Epithelial cell of prostate (primary cell): ENCODE results near the gene LRRC73.
"Not testable (repeated sequence)": the region's sequence is repeated elsewhere in the genome, so short reads cannot be mapped to it uniquely, and the experiment has no call there.

ENCODE experiments used
- DNase-seq: peaks from one replicate; pipeline ENCODE4 v3.0.0-alpha.2; 2011; ENCODE audit warnings: low read depth, low spot score
- H3K27ac ChIP-seq: fragments of 450-650 bp; 2 replicates; pipeline ENCODE4 v1.5.1; 2017; ENCODE audit warnings: mild to moderate bottlenecking

The LRRC73 gene, protein sequence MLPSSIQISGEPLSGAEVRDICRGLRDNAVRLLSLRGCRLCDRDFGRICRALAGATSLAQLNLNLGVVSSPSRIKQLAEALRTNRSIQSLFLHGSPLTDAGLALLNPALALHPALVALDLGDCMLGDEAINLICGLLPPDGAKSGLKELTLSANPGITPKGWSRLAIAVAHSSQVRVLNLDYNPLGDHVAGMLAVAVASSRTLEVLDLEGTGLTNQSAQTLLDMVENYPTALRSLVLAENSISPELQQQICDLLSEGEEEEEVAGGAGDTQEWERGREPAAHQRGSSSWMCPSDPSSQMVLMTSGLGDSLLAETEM

DNA sequence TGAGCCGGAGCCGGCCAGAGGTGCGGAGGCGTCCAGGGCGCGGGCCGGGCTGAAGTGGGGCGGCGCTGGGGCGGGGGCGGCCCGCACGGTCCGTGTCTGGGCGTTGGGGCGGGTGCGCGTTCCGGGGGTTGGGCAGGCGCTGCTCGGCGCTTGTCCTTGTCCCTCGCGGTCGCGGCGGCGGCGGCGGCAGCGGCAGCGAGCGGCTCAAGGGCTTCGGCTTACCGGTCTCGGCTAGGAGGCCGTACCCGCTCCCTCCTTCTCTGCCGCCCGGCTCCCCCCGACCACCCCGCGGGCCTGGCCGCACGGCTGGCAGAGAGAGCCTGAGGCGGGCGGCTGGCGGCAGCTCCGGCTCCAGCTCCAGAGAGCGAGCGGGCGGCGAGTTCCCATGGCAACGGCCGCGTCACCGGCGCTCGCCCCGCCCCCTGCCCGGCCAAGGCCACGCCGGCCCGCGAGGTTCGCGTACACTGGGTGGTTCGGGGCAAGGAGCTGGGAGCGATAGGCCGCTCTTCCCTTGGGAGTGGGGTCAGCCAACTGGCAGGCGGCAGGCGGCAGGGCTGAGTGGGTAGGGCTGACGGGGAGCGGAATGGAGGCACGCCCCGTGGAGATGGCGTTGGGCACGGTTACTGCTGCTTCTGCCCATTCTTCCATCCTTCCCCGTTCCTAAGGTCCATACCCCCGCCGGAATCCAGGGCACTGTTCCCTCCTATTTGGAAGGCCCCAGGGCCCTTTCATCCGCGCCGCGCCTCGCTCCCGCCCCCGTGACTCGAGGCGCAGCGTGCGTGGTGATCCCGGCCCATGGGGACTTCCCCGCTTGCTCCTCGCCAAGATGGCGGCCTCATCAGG lies at the start of gene LRRC73:
Gene LRRC73 (minus strand): TSS at position 363 of the 843 bp plus-strand sequence. CDS start 561 bp downstream, outside the sequence.
- no peak for DNase-seq
- H3K27ac ChIP-seq: peak within 1 kb of the TSS; percentile 36

DNA sequence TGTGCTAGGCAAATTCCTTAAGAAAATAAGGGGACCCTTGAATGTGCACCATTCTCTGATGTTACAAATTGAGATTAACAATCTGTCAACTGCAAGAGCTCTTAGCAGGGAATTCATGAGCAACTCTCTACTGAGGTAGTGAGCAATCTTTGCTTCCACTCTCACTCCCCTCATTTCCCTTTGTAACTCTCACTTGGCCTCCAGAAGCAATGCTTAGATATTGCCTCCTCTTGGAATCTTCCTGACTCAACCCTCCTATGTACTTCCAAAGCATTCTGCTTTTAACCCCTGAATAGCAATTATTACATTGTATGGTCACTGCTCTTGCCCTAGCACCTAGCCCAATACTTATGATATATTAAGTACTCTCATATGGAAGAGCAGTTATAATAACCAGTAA lies 49.2 kb upstream of the LRRC73 start:
- no peak overlapping the region for H3K27ac ChIP-seq
- DNase-seq: no peak

DNA sequence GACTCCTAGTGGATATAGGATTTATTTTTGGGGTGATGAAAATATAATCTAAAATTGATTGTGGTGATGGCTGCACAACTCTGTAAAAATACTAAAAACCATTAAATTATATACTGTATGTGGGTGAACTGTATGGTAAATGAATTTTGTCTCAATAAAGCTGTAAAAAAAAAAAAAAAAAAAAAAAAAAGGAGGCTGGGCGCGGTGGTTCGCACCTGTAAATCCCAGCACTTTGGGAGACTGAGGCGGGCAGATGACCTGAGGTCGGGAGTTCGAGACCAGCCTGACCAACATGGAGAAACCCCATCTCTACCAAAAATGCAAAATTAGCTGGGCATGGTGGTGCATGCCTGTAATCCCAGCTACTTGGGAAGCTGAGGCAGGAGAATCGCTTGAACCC lies 47.5 kb upstream of the LRRC73 start:
- not testable (repeated sequence) for DNase-seq

DNA sequence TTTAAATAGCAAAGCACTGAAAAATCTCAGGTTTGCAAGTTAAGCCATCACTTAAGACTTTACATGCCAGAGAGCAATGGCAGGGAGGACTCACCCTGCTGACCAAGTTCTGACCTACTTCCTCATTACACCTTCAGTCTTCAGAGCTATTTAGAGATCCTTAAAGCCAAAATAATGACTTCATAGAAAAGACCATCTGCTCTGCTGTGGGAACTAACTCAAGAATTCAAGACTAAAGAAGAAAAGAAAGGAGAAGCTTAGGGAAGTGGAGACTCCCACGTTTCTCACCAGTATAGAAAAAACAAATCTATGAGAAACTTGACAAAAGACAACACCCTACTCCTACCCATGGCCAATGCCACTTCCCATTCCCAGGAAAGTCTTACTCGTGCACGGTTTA lies 37.1 kb upstream of the LRRC73 start:
- H3K27ac ChIP-seq: no peak overlapping the region
- DNase-seq: no peak

More for the DNA sequence above, 47.5 kb upstream of the LRRC73 start:
- not testable (repeated sequence) for H3K27ac ChIP-seq

DNA sequence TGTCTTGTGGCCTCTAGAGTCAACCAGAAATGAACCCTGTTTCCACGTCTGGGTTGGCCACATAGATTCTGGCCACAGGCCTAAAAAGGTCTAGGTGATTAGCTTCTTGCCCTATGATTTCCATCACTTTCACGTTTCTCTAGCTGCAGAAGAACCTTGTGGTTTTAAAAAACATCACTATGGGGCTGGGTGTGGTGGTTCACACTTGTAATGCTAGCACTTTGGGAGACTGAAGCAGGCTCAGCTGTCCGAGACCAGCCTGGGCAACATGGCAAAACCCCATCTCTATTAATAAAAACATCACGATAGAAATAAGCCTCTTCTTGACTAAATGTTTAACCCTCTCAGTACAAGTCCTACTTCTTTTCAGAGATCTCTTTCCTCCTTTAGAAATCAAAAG lies 34.3 kb upstream of the LRRC73 start:
- no peak for DNase-seq
- H3K27ac ChIP-seq: no peak overlapping the region

DNA sequence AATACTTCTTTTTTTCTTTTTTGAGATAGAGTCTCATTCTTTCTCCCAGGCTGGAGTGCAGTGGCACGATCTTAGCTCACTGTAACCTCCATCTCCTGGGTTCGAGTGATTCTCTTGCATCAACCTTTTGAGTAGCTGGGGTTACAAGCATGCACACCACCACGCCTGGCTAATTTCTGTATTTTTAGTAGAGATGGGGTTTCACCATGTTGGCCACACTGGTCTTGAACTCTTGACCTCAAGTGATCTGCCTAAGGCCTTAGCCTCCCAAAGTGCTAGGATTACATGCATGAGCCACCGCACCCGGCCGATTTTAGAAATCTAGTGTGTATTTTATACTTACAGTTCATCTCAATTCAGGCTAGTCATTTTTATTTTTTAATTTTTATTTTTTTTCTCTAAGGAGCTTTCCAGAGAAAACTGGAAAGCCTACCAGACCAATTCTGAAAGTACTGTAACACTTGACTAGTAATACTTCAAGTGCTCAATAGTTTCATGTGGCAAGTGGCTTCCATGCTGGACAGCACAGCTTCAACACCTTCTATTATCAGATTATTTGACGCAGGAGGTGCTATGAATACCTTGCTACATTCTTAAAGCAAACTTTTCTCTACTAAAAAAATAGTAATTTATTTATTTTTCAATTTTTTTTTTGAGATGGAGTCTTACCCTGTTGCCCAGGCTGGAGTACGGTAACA lies 31.8 kb upstream of the LRRC73 start:
- no peak for DNase-seq
- no peak overlapping the region for H3K27ac ChIP-seq

DNA sequence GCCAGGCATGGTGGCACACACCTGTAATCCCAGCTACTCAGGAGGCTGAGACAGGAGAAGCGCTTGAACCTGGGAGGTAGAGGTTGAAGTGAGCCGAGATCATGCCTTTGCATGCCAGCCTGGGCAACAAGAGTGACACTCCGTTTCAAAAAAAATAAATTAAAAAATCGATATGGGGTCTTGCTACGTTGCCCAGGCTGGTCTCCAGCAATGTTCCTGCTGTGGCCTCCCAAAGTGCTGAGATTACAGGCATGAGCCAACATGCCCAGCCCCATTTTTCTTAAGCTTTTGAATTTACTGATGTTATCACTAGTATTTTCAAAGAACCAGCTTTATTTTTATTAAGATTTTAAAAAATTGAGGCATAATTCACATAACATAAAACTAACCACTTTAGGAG lies 30.4 kb upstream of the LRRC73 start:
- no peak overlapping the region for H3K27ac ChIP-seq
- DNase-seq: no peak

DNA sequence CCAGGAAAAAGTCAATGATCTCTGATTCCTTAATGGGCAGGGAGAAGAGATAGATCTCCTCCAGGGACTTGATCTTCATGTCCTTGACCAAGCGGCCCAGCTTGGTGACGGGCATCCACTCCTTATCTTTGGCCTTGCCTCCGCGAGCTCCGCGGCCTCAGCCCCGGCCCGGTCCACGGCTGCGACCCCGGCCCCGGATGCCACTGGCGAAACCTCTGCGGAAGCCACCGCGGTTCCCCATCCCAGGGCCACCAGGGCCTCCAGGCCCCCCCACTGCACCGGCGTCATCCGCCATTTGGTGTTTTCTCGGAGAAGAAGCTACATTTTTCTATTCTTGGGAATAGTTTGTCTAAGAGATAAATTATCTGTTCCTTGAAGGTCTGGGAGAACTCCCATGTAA lies 29.3 kb upstream of the LRRC73 start:
- H3K27ac ChIP-seq, DNase-seq: not testable (repeated sequence)

DNA sequence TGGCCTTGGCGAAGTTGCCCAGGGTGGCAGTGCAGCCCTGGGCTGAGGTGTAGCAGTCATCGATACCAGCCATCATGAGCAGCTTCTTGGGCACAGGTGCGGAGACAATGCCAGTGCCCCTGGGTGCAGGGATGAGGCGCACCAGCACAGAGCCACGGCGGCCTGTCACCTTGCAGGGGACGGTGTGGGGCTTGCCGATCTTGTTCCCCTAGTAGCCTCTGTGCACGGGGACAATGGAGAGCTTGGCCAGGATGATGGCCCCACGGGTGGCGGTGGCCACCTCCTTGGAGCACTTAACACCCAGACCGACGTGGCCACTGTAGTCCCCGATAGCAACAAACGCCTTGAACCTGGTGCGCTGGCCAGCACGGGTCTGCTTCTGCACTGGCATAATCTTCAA lies 28.8 kb upstream of the LRRC73 start:
- H3K27ac ChIP-seq, DNase-seq: not testable (repeated sequence)

DNA sequence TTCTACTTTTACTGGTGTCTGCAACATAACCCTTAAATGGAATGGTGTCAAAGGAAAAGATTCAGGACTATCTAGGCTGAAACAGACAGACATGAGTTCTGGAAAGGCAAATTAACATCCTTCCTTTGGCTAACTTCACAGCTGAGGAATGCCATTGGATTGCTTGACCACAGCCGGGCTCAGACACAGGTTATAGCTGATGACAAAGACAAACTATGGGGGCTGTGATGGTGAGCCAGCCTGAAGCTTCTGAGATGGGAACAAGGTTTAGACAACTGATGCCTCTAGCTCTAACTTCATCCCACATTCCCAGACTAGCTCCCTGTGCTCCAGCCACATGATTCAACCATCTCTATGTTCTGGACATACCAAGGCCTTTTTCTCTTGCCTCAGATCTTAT lies 22.1 kb upstream of the LRRC73 start:
- no peak for DNase-seq
- no peak overlapping the region for H3K27ac ChIP-seq

DNA sequence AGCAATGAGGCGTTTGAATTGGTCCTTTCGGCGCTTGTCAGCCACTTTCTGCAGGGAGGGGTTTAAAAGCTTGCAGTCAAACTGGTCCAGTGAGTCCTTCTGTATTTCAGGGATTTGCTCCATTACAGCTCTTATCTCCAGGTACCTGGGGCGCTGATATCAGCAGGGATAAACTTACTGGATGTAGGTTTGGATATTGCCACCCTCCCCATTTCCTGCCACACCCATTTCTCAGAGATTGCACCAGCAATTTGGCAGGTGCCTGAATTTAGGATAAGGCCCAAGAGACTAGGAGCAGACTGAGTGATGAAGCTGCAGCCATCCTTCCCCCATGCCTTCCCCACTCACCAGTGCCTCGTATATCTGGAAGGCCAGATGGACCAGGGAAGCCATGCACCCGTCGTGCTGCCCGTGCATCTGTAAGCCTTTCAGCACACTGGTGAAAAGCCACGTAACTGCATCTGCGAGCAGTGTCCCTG lies 14.4 kb upstream of the LRRC73 start:
- DNase-seq: no peak
- peak overlapping the region; percentile 51 for H3K27ac ChIP-seq

DNA sequence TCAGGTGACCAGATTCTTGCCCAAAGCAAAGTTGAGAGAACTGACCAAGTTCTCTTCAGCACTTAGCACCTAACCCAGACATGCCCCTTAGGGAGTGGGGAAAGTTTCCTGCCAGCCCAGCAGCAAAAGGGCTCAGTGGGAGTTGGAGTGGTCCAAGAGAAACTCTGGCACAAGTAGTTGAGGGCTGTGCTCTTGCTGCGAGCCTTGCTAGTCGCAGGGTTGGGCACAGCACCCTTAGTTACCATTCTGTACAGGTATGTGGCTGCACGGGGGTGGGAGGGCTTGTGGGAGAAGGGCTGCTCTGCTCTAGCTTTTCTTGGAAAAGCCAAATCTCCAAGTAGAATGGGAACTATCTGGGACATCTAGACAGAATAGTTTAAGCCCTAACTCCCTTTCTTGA lies 13.1 kb upstream of the LRRC73 start:
- DNase-seq: no peak
- H3K27ac ChIP-seq: peak overlapping the region; percentile 51

DNA sequence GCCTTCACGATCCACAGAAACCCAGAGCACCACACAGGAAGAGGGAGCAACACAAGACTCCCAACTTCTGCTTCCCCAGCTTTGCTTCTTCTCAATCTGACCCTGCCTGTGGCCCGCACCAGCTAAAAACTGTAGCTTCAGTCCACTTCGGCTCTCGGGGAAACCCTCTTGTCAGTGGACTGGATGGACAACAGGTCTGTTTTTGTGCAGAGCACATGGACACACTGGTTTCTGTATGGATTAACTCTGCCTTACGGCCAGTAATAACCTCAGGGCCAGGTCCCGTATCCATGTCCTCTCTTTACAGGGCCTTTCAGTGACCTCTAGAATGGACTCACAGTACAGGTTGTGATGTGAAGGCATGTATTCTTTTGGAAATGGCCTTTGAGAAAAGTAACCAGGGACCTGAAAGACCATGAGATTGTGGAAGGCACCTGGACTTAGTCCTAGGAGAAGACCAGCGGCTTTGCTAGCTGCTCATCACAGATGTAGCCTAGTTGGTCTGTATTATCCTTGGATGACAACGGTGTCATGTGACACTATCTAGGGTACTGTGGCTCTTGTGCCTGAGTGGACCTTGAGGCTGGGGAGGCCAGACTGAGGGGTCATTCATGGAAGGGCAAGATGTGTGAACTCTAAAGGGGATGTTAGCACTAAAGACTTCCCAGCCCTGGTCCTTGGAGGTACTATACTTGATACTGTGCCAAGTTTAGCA lies 12.6 kb upstream of the LRRC73 start:
- H3K27ac ChIP-seq: no peak overlapping the region
- DNase-seq: no peak

DNA sequence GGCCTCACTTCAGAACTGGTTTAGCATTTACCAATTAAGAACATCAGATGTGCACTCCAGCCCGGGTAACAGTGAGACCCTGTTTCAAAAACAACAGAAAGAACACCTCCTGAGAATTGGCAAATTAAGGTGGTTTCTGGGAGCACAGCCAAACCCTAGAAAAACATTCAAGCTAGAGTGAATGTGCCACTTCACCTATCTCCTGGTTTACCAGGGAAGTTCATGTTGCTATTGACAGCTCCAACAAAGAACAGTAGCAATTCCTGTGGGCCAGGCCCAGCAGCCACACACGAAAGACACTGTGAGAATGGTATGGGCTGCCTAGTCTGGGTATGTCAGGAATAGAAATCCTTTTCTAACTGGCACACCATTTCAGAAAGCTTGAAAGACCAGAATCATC lies 11.7 kb upstream of the LRRC73 start:
- no peak overlapping the region for H3K27ac ChIP-seq
- DNase-seq: no peak

DNA sequence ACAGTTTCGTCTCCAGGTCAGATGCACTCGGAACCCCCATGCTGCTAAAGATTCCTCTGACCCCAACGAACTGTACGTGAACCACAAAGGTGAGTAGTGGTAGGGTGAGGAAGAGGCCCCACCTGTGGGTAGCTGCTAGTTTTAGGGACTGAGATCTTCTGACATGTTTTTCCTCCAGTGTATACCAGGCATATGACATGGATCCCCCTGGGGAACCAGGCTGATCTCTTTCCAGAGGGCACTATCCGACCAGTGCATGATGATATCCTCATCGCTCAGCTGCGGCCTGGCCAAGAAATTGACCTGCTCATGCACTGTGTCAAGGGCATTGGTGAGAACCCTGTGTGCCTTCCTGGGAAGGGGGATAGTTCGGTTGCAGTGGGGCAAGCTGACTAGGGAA lies 10.0 kb upstream of the LRRC73 start:
- no peak for DNase-seq

DNA sequence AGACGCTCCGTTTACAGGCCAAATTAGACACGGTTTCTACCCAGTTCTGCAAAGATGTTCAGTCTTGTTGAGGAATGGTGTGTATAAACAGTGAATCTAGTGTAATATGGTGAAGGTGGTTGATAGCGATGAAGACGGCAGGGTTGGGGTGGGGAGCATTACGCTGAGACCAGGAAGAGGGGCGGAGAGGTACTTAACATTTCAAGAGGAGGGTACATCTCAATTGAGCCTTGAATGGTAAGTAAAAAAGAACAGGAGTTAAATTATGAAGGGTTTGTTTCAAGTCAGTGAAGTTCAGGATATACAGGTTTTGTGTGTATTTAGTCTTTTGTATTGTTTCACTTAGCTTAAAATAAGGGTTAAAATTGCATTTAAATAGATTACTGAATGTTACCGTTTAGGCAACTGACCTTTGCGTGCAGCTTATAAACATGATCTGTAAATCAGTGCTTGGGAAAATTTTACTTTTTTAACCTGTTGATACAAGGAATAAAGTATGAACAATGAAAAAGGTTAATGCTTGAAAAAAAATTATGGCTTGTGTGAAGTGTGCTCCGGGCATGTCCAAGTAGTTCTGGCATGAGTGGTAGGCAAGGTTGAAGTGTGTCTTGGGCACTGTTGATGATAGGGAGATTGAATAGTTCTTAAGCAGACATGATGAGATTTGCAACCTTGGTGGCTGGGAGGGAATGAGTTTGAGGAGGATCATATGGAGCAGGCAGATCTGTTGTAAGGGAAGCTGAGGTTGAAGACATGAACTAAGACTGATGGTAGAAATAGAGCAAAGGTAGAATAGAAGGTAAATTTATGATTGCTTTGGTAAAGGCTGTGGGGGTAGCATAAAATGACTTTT lies 7.6 kb upstream of the LRRC73 start:
- H3K27ac ChIP-seq: peak overlapping the region; percentile 70
- no peak for DNase-seq

More for the DNA sequence above, 10.0 kb upstream of the LRRC73 start:
- H3K27ac ChIP-seq: no peak overlapping the region

DNA sequence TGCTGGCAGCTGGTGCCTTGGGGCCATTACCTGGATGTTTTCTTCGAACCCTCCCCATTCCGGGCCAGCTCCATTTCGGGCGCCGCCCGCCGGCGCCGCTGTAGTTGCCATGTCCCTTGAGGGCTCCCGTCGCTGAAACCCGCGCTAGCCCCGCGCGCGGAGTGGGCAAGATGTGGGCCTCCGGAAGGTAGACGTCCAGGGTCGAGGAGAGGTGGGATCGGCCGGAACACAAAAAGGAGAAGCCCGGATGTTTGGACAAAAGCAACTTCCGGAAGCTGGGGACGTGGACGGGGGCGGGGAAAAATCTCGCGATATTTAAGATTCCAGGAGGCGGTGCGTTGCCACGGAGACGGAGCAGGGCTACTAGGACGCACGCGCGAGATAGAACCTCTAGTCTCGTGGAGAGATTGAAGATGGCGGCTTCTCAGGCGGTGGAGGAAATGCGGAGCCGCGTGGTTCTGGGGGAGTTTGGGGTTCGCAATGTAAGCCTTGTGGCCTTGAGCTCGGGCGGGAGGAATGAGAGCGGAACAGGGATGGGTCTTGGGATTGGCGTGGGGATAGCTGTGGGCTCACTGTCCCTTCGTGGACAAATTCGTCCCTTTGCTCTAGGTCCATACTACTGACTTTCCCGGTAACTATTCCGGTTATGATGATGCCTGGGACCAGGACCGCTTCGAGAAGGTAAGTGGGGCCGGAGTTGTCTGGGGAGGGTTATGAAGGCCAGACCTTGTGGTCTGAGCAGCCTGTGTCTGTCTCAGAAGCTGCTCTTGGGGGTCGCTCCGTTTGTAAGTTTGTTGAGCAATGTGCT lies 6.8 kb upstream of the LRRC73 start, which contains the start of the genes POLR1C and YIPF3:
Gene POLR1C (plus strand): TSS at position 393 of the 808 bp plus-strand sequence. CDS start 21 bp downstream, at position 414.
Gene YIPF3 (minus strand): TSS at position 230 of the 808 bp plus-strand sequence. CDS start 119 bp downstream, at position 111.
- DNase-seq: peak; percentile 84
- peak within 1 kb of the TSS; percentile 70 for H3K27ac ChIP-seq

DNA sequence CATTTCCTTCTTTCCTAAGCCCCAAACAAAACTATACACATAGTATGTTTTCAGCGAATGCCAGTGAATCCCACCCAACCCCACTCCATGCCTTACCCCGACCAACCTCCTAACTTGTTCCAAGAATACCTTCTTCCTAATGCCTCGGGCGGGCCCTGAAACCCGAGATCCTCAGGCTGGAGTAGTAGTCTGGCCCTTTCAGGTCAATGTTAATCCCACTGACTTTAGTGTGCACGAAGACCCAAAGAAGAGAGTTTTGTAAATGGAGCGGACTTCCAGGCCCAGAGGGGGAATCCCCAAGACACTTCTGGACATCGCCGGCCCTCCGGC lies 6.2 kb upstream of the LRRC73 start:
- DNase-seq: no peak
- H3K27ac ChIP-seq: peak overlapping the region; percentile 70
